Cardiac muscle cell (in vitro differentiated cells and primary cell): ENCODE results near the gene COL18A1. TPM values are rescaled to one million over a fixed set of nuclear protein-coding genes. Genes with fewer than 3 reads are reported as not detected.

Source experiments
- DNase-seq, 2 donors: peaks; one replicate each; pipeline versions ENCODE4 v3.0.0 to v3.0.0-alpha.2; 2010 to 2017; ENCODE audit warnings: low read depth in 1 of 2, low spot score in 1 of 2
- H3K27ac ChIP-seq: fragments of 200-600 bp; sonication (generic); 2 replicates; pipeline ENCODE4 v1.5.1; 2016
- H3K27me3 ChIP-seq: fragments of 200-600 bp; sonication (generic); 2 replicates; pipeline ENCODE4 v1.6.0; 2016; ENCODE audit warnings: control low read depth
- H3K36me3 ChIP-seq: fragments of 200-600 bp; sonication (generic); 2 replicates; pipeline ENCODE4 v1.5.1; 2016; ENCODE audit warnings: control low read depth
- H3K4me1 ChIP-seq: fragments of 200-600 bp; sonication (generic); 2 replicates; pipeline ENCODE4 v1.8.1; 2017; ENCODE audit warnings: low read depth, mild to moderate bottlenecking, mixed run types
- H3K4me3 ChIP-seq: fragments of 200-600 bp; sonication (generic); 2 replicates; pipeline ENCODE4 v1.5.1; 2016; ENCODE audit warnings: mild to moderate bottlenecking
- H3K9me3 ChIP-seq: fragments of 200-600 bp; sonication (generic); 2 replicates; pipeline ENCODE4 v1.5.1; 2017; ENCODE audit warnings: low read depth, mild to moderate bottlenecking, control low read depth
- polyA plus RNA-seq: library from polyadenylated mRNA; unstranded; fragments of >200 nt; fragmentation: Nextera tagmentation; extraction: Ambion mirVana; gene quantifications from 2 replicates; pipeline ENCODE4 v1.2.1, GENCODE V29; 2016
- total RNA-seq: library from RNA; depleted of rRNA; stranded (reverse); fragments of >200 nt; gene quantifications from 2 replicates; pipeline ENCODE4 v1.2.3, GENCODE V29; 2016
- TF ChIP-seq, protein P1 (sequence below): IDR thresholded peaks from 2 replicates; pipeline ENCODE4 v1.5.1; 2012; ENCODE audit warnings: low read depth, mild to moderate bottlenecking, low read length

COL18A1 gene
- total and polyA plus RNA-seq, 2 experiments from 2014 or later, result 407 to 1,182 TPM

DNA sequence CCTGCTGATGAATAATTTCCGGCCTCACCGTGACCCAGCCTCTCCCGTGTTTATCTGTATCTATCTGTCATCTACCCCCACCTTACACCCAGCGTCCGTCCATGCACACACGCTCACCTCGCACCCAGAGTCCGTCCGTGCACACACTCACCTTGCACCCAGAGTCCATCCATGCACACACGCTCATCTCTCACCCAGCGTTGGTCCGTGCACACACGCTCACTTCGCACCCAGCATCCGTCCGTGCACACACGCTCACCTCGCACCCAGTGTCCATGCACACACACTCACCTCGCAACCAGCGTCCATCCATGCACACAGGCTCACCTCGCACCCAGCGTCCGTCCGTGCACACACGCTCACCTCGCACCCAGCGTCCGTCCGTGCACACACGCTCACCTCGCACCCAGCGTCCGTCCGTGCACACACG, 25.0 kb upstream of the COL18A1 start:
- no peak overlapping the region for H3K27ac ChIP-seq
- TF ChIP-seq, protein P1, sequence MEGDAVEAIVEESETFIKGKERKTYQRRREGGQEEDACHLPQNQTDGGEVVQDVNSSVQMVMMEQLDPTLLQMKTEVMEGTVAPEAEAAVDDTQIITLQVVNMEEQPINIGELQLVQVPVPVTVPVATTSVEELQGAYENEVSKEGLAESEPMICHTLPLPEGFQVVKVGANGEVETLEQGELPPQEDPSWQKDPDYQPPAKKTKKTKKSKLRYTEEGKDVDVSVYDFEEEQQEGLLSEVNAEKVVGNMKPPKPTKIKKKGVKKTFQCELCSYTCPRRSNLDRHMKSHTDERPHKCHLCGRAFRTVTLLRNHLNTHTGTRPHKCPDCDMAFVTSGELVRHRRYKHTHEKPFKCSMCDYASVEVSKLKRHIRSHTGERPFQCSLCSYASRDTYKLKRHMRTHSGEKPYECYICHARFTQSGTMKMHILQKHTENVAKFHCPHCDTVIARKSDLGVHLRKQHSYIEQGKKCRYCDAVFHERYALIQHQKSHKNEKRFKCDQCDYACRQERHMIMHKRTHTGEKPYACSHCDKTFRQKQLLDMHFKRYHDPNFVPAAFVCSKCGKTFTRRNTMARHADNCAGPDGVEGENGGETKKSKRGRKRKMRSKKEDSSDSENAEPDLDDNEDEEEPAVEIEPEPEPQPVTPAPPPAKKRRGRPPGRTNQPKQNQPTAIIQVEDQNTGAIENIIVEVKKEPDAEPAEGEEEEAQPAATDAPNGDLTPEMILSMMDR, result no peak

DNA sequence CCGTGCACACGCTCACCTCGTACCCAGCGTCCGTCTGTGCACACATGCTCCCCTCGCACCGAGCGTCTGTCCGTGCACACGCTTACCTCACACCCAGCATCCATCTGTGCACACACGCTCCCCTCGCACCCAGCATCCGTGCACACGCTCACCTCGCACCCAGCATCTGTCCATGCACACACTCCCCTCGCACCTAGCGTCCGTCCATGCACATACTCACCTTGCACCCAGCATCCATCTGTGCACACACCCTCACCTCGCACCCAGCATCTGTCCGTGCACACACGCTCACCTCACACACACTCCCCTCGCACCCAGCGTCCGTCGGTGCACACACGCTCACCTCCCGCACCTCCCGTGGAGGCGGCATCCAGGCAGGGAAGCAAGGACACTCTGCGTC, 24.4 kb upstream of the COL18A1 start:
- no peaks in the 10 kb centered on the region for H3K36me3 ChIP-seq
- DNase-seq, result no peak
- no peak overlapping the region for H3K4me3 ChIP-seq
- no peaks in the 10 kb centered on the region for H3K27me3 ChIP-seq
- H3K27ac ChIP-seq, result no peak overlapping the region
- TF ChIP-seq, protein P1, result no peak
- peaks cover 4% of the 10 kb centered on the region for H3K4me1 ChIP-seq
- no peaks in the 10 kb centered on the region for H3K9me3 ChIP-seq

More for the DNA sequence above, 25.0 kb upstream of the COL18A1 start:
- no peak overlapping the region for H3K4me3 ChIP-seq
- no peaks in the 10 kb centered on the region for H3K27me3 ChIP-seq
- H3K9me3 ChIP-seq, result no peaks in the 10 kb centered on the region
- H3K36me3 ChIP-seq, result no peaks in the 10 kb centered on the region
- H3K4me1 ChIP-seq, result peaks cover 4% of the 10 kb centered on the region
- no peak for DNase-seq

GRCh38 chr21:45381036-45381787, 23.8 kb upstream of the COL18A1 start:
- Histone ChIP-seq H3K4me3 (no peak overlapping the region), H3K27ac (no peak overlapping the region), H3K36me3 (no peaks in the 10 kb centered on the region), H3K4me1 (peaks cover 4% of the 10 kb centered on the region), H3K27me3 (no peaks in the 10 kb centered on the region), H3K9me3 (no peaks in the 10 kb centered on the region)
- TF ChIP-seq, protein P1, result no peak
- DNase-seq, result no peak

- TF ChIP-seq, protein P1, result no peak
- no peaks in the 10 kb centered on the region for H3K36me3 ChIP-seq
- H3K4me3 ChIP-seq, result no peak overlapping the region
- DNase-seq, result no peak
- H3K27me3 ChIP-seq, result no peaks in the 10 kb centered on the region
- H3K4me1 ChIP-seq, result peaks cover 4% of the 10 kb centered on the region
- H3K27ac ChIP-seq, result no peak overlapping the region
- H3K9me3 ChIP-seq, result no peaks in the 10 kb centered on the region
Observed at GRCh38 chr21:45381865-45382696, 22.9 kb upstream of the COL18A1 start.

GRCh38 chr21:45382697-45382997, 22.3 kb upstream of the COL18A1 start:
- H3K36me3 ChIP-seq, result no peaks in the 10 kb centered on the region
- TF ChIP-seq, protein P1, result no peak
- H3K27ac ChIP-seq, result no peak overlapping the region
- no peaks in the 10 kb centered on the region for H3K9me3 ChIP-seq
- H3K4me1 ChIP-seq, result peaks cover 4% of the 10 kb centered on the region
- no peak for DNase-seq
- H3K27me3 ChIP-seq, result no peaks in the 10 kb centered on the region
- H3K4me3 ChIP-seq, result no peak overlapping the region
